ENCODE data around the gene DNER.

The DNER gene

DNA sequence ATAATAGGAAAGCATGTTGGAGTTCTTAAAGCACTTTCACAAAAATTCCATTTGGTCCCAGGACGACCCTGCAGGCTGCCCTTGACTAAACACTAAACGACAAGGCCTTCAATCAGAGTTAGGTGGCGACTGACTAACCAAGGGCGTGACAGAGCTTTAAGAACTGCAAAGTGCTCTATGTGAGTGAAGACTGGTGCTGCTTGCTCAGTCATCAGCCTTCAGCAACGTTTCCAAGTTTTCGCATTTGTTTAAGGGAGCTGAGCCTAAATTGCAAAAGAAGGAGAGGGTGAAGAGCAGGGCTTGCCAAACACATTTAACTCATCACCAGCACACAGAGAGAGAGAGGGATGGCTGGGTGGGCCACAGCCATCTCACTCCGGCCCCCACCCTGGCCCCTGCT, 238.6 kb downstream of the DNER start:
- DNase-seq: no peak

- DNase-seq: no peak
These were observed 240.2 kb downstream of the DNER start for GRCh38 chr2:229474125-229474524.

DNA sequence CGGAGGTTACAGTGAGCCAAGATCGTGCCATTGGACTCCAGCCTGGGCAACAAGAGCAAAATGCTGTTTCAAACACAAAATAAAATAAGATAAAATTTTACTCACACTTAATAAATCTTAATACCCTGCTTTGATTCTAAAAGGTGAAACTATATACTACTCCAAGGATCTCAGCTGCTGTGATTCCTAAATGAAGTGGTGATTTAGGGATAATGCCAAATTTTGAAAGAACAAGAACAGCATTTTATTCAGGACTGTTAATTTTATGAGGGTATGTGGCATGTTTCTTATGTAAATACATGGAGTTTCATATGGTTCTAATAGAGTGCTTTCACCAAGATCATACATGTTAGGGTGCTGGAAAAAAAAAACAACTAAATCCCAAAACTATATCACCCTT, 243.6 kb downstream of the DNER start:
- DNase-seq: no peak

- DNase-seq: no peak
These were observed 246.6 kb downstream of the DNER start for GRCh38 chr2:229467783-229468182.

GRCh38 chr2:229463841-229464346, 250.5 kb downstream of the DNER start:
- DNase-seq: no peak

GRCh38 chr2:229462112-229462511, 252.2 kb downstream of the DNER start:
- no peak for DNase-seq

- DNase-seq: no peak
These were observed 258.3 kb downstream of the DNER start for GRCh38 chr2:229456091-229456490.

- no peak for DNase-seq
These were observed 259.3 kb downstream of the DNER start for GRCh38 chr2:229454934-229455631.

- no peak for DNase-seq
These were observed 261.1 kb downstream of the DNER start for GRCh38 chr2:229453230-229453629.

DNA sequence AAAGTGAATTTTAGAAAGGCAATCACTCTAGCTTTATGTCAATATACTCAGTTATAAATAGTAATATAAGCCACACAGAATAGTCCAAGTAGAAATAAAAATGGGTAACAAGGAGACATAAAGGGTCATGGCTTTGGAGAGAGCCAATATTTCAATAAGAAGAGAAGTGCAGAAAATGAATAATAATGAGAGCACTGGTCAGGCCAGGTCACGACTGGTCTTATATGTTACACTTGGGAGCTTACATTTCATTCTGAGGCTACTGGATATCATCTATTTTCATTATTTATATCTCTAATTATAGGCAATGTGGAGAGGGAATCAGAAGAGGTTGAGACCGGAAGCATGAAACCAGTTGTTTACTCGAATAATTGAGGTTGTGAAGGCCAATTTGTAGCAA, 262.5 kb downstream of the DNER start:
- DNase-seq: no peak

- DNase-seq: no peak
These were observed 267.1 kb downstream of the DNER start for GRCh38 chr2:229447227-229447626.

GRCh38 chr2:229446350-229446749, 268.0 kb downstream of the DNER start:
- no peak for DNase-seq

DNA sequence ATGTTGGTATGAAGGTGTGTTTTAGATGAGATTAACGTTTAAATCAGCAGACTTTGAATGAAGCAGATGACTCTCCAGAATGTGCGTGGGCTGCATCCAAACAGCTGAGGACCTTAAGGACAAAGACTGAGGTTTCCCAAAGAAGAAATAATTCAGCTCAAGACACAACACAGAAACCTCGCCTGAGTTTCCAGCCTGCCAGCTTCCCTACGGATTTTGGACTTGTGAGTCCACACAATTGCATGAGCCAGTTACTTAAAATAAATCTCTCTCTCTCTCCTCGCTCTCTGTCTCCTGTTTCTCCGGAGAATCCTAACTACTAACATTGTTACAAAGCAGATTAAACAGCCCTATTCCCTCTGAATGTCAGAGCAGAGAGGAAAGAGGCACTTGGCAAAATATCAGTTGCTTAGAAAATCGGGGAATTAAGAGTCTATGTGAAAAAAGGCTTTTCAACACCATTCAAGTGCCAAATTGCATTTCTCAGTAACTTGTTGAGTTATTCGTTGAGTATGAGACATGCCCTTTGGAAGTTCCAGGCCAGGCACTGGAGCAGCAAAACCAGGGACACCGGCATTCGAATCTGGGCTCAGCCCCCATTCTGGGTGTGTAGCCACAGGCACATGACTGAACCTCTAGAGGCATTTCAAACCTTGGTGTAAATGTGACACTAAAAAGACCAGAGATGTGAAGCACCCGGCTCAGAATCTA, 268.7 kb downstream of the DNER start:
- no peak for DNase-seq

DNA sequence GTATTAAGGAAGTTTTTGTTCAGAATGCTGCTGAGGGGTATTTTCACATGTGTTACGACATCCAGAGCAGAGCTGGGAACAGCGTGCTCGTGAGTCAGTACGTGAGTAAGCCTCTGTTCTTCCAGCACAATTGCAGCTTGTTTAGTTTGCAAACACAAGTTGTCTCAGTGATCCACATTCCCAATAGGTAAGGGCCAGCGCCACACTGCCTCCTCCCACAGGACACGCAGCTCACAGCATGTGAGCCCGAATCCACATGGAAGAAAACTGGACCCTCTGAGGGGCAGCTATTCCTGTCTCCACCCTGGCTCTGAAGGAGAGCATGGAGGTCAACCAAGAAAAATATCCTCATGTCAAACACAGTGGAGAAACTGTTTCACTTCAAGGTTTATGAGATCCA, 269.3 kb downstream of the DNER start:
- no peak for DNase-seq

- no peak for DNase-seq
These were observed 270.6 kb downstream of the DNER start for GRCh38 chr2:229443546-229444268.

DNA sequence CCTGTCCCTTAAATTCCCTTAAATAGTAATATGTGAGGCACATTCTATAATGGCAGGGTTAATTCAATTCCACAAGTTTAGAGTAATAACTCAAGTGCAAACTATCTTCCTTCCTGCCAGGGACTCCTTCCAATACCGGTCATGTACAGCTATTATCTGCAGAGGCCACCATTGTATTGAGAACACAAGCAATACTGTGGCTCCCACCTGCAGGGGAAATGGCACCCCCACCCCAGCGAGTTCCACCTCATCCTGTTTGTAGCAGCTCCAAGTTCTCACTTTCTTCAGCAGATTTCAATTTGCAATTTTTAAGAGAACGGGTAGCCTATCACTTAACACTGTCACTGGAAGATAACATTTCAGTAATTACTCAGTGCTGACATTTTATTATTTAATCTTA, 271.2 kb downstream of the DNER start:
- DNase-seq: no peak

DNA sequence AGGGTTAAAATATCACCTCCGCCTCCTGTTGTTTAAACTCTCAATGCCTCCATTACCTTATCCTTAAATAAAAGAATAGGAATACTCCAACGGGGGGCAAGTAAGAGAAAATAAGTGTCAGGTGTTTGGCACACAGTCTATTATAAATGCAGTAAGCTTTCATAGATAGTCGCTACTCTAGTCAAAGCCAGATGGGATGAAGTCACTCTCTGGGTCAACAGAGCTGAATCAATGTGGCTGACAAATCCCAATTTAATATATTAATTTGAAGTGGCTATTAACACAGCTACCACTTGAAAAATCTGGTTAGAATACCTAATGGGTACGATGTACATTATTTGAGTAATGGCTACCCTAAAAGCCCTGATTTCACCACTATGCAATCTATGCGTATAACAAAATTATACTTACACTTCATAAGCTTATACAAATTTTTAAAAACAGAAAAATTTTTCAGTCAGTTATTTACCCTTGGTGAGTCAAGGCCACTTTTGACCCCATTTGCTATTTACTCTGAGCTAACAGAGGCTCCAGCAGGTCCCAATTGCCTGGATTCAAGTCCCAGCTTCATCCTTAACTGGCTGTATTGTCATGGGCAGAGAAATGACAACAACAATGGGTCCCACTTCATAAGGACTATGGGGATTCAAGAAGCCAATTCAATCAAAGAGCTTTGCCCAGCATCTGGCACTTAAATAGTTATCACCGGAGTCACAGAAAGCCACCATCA, 275.8 kb downstream of the DNER start:
- peak; percentile 77 for DNase-seq

DNA sequence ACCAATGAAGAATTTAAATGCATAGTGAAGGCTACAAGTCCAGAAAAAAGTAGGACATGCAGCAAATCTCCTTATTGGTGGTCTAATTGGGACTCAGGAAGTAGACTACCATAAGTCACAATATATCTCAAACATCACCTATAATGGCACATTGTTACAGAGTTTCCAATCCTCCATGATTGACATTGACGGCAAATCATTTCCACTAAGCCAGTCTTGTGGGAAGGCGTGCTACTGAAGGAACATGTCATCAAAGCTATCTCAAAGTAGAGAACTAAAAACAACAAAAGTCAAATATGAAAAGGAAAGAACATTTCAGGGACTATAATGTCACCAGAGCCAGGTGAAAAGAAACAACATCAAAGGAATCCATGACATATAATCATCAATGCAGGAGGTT, 276.9 kb downstream of the DNER start:
- DNase-seq: no peak

GRCh38 chr2:229434187-229434586, 280.2 kb downstream of the DNER start:
- DNase-seq: no peak

DNA sequence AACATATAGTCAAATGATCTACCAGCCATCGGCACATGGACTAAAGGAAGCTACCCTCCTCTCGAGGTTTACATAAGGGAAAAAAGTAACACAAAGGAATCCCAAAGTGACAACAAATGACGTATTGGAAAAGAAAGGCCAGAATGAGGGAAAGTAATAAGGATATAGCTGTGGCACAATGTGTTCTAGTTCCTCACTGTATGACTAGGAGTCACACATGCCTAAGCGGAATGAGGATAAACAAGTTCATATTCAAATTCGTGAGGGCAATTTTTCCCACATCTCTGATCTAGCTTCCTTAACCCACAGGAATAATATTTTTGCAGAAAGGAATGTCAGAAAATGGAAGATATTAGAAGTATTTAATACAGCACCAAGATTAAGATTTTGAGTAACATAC, 281.0 kb downstream of the DNER start:
- DNase-seq: no peak

GRCh38 chr2:229431327-229431954, 282.9 kb downstream of the DNER start:
- DNase-seq: peak; percentile 47

GRCh38 chr2:229429589-229429988, 284.8 kb downstream of the DNER start:
- no peak for DNase-seq

DNA sequence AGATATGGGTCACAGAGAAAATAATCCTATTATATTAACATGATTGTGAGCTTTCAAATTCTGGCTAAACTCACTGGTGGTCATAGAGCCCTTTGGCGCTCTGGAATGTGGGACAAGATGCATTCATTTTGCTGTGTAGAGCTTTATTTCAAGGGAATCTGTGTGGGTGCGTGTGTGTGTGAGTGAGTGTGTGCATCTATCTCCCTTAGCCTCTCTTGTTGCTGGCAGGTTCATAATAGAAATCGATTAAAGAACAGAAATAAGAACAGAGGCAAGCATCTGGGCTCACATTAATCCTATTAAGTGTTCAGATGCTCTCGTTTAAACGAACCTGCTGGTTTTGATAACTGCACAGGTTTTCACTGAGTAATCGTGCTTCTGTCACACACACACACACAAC, 287.9 kb downstream of the DNER start:
- no peak for DNase-seq

All from NCI-H774 (cell line).